ENCODE data around the gene RHOD.

The RHOD gene

DNA sequence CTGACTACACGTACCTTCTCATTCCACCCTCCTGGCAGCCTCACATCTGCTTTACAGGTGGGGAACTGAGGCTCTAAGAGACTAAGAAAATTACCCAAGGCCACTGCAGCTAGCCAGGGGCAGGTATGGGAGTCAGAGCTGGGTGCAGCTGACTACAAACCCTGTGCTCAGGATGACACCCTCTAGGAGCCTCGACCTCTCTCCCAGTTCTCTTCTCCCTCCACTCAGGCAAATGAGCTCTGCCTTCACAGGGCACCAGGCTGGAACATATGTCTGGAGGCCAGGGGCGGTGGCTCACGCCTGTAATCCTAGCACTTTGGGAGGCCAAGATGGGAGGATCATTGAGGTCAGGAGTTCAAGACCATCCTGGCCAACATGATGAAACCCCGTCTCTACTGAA, 29.7 kb upstream of the RHOD start:
- H3K4me1 Mint-ChIP-seq = peaks cover 76% of the 10 kb centered on the region
- peaks cover 88% of the 10 kb centered on the region for H3K27me3 Mint-ChIP-seq
- no peaks in the 10 kb centered on the region for H3K9me3 Mint-ChIP-seq

DNA sequence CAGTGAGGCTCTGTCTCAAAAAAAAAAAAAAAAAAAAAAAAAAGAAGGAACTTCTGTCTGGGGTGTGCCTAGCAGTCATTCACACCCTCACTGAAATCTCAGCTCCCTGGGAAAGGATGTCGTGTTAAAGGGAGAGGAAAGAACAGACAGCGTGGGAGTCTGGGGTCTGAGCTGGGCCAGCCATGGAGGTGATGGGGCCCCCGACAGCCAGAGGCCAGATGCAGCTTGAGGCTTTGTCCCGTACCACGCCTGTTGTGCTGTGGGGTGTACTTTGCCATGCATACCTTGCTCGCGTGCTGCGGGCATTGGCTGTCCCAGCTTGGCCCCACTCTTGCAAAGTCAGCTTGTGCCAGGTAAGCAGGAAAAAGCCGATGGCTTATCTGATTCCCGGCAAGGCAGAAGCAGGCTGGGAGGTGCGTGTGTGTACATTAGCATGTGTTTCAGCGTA, 29.1 kb upstream of the RHOD start:
- peak overlapping the region; percentile 37 for H3K27ac Mint-ChIP-seq
- peaks cover 88% of the 10 kb centered on the region for H3K27me3 Mint-ChIP-seq
- ATAC-seq = peak; percentile 61

More for the DNA sequence above, 29.7 kb upstream of the RHOD start:
- H3K36me3 Mint-ChIP-seq = no peaks in the 10 kb centered on the region
- H3K27ac Mint-ChIP-seq = peak overlapping the region; percentile 37
- no peak overlapping the region for H3K4me3 Mint-ChIP-seq
- ATAC-seq = no peak

GRCh38 chr11:67027943-67028542, 28.6 kb upstream of the RHOD start:
- peaks cover 90% of the 10 kb centered on the region for H3K27me3 Mint-ChIP-seq
- H3K4me3 Mint-ChIP-seq = peak overlapping the region; percentile 15
- no peaks in the 10 kb centered on the region for H3K36me3 Mint-ChIP-seq
- H3K9me3 Mint-ChIP-seq = no peaks in the 10 kb centered on the region
- peaks cover 82% of the 10 kb centered on the region for H3K4me1 Mint-ChIP-seq
- H3K27ac Mint-ChIP-seq = peak overlapping the region; percentile 37
- ATAC-seq = peak; percentile 87

More for the DNA sequence above, 29.1 kb upstream of the RHOD start:
- Mint-ChIP-seq H3K4me3 (peak overlapping the region; percentile 32), H3K4me1 (peaks cover 81% of the 10 kb centered on the region), H3K36me3 (no peaks in the 10 kb centered on the region), H3K9me3 (no peaks in the 10 kb centered on the region)

DNA sequence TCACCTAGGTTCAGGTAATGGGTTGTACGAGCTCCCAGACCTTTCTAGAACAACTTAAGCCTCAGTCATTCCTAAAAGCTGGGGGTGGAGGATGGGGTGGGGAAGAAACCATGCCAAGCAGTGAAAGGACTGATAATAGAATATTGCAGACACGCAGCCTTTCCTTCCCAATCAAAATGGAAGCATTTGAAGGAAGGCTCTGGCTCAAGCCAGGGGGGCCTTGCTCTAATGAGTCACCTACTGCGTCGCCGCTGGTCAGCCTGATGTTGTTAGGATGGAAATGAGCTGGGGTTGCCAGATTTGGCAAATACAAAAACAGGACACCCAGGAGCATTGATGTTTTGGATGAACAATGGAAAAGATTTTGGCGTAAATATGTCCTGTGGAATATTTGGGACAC, 27.5 kb upstream of the RHOD start:
- H3K4me3 Mint-ChIP-seq = no peak overlapping the region
- H3K9me3 Mint-ChIP-seq = no peaks in the 10 kb centered on the region
- no peak for ATAC-seq
- H3K27me3 Mint-ChIP-seq = peaks cover 91% of the 10 kb centered on the region
- H3K4me1 Mint-ChIP-seq = peaks cover 81% of the 10 kb centered on the region
- H3K36me3 Mint-ChIP-seq = no peaks in the 10 kb centered on the region
- no peak overlapping the region for H3K27ac Mint-ChIP-seq

DNA sequence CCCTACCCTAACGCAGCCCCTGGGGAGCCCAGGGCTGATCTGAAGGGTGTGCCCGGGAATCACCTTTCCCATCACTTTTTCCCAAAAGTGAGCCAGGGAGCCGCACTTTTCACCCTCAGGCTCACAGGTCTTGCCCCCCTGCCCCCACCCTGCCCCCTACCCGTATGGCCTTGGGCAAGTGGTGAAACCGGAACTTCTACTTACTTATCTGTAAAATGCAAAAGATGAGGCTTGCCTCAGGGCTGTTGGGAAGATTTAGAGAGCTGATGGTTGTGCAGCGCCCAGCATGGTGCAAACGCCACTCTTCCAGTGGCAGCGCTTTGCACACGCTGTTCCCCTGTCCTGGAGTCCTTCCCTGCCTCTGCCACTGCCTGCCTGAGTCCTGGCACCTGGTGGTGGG, 25.7 kb upstream of the RHOD start:
- H3K4me1 Mint-ChIP-seq = peaks cover 64% of the 10 kb centered on the region
- no peak for ATAC-seq
- H3K36me3 Mint-ChIP-seq = no peaks in the 10 kb centered on the region
- H3K9me3 Mint-ChIP-seq = no peaks in the 10 kb centered on the region
- no peak overlapping the region for H3K27ac Mint-ChIP-seq
- peaks cover 91% of the 10 kb centered on the region for H3K27me3 Mint-ChIP-seq
- no peak overlapping the region for H3K4me3 Mint-ChIP-seq

DNA sequence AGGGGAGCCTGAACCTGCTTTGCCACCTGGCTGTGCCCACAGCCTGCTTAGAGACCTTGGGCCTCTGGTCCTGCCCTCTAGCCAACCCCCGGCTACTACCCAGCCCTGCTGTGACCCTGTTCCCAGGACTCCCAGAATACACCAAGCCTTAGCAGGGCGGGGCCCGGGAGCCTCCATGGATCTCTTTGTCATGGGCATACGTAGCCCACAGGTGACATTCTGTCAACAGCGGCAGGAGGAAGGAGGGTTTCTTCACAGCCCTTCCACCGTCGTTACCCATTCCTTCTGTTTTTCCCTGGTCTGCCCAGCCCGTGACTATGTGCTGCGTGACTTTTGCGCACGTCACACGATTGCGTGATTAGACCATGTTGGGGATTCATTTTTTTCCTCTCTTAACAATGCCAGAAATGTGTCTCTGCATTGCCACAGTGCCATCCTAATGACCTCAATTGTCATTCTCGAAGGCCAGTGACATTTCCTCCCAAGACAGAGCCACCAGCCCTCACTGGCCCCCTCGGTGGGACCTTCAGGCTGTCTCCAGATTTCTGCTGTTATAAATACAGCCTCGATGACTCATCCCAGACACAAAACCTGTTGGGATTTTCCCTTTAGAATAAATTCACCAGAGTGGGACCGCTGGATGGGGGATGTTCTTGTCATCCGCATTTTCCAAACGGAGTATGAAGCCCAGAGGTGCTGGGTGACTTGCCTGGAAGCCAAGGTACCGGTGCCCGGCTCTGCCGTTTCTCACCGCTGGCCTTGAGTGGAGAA, 24.7 kb upstream of the RHOD start:
- no peaks in the 10 kb centered on the region for H3K9me3 Mint-ChIP-seq
- H3K36me3 Mint-ChIP-seq = no peaks in the 10 kb centered on the region
- H3K4me1 Mint-ChIP-seq = peaks cover 56% of the 10 kb centered on the region
- peaks cover 91% of the 10 kb centered on the region for H3K27me3 Mint-ChIP-seq
- H3K27ac Mint-ChIP-seq = no peak overlapping the region
- peak overlapping the region; percentile 18 for H3K4me3 Mint-ChIP-seq
- ATAC-seq = no peak

- no peaks in the 10 kb centered on the region for H3K36me3 Mint-ChIP-seq
- no peak for ATAC-seq
- peaks cover 91% of the 10 kb centered on the region for H3K27me3 Mint-ChIP-seq
- no peaks in the 10 kb centered on the region for H3K9me3 Mint-ChIP-seq
- H3K4me3 Mint-ChIP-seq = no peak overlapping the region
- H3K4me1 Mint-ChIP-seq = peaks cover 46% of the 10 kb centered on the region
- no peak overlapping the region for H3K27ac Mint-ChIP-seq
Observed at GRCh38 chr11:67032830-67033551, 23.7 kb upstream of the RHOD start.

GRCh38 chr11:67033661-67034166, 22.9 kb upstream of the RHOD start:
- no peak for ATAC-seq
- Mint-ChIP-seq H3K4me3 (no peak overlapping the region), H3K27ac (no peak overlapping the region), H3K27me3 (peaks cover 88% of the 10 kb centered on the region), H3K4me1 (peaks cover 39% of the 10 kb centered on the region), H3K9me3 (no peaks in the 10 kb centered on the region), H3K36me3 (no peaks in the 10 kb centered on the region)

DNA sequence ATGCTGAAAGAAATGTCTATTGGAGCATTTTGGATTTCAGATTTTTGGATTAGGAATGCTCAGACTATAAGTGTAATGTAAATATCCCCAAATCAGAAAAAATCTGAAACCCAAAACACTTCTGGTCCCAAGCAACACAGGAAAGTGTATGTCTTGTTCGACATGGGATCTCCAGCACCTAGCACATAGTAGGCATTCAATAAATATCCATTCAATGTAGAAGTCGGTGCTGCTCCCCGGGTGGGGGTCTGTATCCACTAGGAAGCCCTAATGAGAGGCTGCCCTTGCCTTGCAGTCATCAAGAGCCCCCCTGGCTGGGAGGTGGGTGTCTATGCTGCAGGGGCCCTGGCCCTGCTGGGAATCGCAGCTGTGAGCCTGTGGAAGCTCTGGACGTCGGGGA, 22.3 kb upstream of the RHOD start:
- peaks cover 86% of the 10 kb centered on the region for H3K27me3 Mint-ChIP-seq
- no peak overlapping the region for H3K27ac Mint-ChIP-seq
- no peak for ATAC-seq
- no peak overlapping the region for H3K4me3 Mint-ChIP-seq
- no peaks in the 10 kb centered on the region for H3K9me3 Mint-ChIP-seq
- H3K4me1 Mint-ChIP-seq = peaks cover 34% of the 10 kb centered on the region
- H3K36me3 Mint-ChIP-seq = no peaks in the 10 kb centered on the region

DNA sequence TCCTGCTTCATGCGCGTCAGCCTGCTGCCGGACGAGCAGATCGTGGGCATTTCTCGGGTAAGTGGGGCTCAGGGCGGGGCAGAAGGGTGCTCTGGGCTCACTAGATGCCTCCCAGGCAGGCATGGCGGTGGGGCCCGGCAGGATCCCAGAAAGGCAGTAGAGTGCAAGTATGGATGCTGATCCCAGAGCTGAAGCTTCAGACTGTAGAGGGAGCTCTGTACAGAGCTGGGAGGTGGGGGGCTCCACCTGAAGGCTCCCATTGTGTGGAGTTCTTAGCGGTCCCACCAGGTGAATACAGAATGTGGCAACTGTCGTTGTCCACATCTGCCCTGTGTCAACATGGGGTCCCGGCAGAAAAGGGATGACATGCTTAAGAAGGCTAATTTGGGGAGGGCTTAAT, 16.5 kb upstream of the RHOD start:
- Mint-ChIP-seq H3K4me3 (no peak overlapping the region), H3K36me3 (no peaks in the 10 kb centered on the region), H3K9me3 (no peaks in the 10 kb centered on the region), H3K27me3 (peaks cover 84% of the 10 kb centered on the region), H3K27ac (no peak overlapping the region), H3K4me1 (peaks cover 22% of the 10 kb centered on the region)
- no peak for ATAC-seq

DNA sequence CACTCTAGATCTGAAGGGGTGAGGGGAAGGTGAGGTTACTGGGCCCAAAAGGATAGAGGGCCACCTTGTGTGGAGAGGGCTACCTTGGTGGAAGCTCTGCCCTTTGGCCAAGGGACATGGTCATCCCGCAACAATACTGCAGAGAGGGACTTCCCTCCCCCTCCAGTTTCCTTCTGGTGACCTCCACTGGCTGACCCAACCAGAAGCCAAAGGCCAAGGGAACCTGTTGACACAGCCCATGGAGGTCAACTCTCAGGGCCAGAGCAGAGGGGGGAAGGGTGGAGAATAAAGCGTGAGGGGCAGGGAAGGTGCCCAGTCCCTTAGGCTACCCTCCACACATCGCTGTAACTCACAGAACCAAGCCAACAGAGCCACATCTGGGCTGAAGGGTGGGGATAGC, 15.0 kb upstream of the RHOD start:
- Mint-ChIP-seq H3K27me3 (peaks cover 84% of the 10 kb centered on the region), H3K27ac (no peak overlapping the region)
- ATAC-seq = no peak

DNA sequence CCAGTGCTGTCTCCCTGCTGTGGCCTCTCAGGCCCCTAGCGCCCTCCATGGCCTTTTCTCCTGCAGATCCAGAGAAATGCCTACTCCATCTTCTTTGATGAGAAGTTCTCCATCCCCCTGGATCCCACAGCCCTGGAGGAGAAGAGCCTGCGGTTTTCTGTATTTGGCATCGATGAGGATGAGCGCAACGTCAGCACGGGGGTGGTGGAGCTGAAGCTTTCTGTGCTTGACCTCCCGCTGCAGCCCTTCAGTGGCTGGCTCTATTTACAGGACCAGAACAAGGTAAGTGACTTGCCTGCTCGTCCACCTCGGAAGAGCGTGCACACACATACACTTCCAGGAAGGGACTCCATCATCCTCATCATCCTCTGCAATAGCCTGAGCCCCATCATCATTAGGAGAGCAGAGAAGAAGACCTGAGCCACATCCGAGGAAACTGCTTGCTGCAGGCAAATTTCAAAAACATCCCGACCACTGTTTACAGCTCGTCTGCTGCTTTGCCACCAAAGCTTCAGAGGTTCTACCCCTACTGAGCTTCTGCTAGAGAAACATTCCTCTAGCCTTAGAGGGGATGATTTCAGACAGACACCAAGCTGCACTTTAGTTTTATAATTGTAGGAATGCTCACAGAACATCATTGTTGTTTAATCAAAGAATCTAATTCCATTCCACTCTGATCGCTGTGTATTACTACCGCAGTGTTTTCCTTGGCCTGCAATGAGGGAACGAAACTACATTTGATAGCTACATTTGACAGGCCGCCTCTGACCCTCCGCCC, 12.9 kb upstream of the RHOD start:
- H3K27ac Mint-ChIP-seq = no peak overlapping the region
- peaks cover 81% of the 10 kb centered on the region for H3K27me3 Mint-ChIP-seq
- no peaks in the 10 kb centered on the region for H3K9me3 Mint-ChIP-seq
- H3K4me1 Mint-ChIP-seq = peaks cover 40% of the 10 kb centered on the region
- H3K36me3 Mint-ChIP-seq = no peaks in the 10 kb centered on the region
- no peak overlapping the region for H3K4me3 Mint-ChIP-seq
- no peak for ATAC-seq

More for the DNA sequence above, 15.0 kb upstream of the RHOD start:
- no peaks in the 10 kb centered on the region for H3K9me3 Mint-ChIP-seq
- H3K4me1 Mint-ChIP-seq = peaks cover 35% of the 10 kb centered on the region
- H3K4me3 Mint-ChIP-seq = no peak overlapping the region
- no peaks in the 10 kb centered on the region for H3K36me3 Mint-ChIP-seq

- Mint-ChIP-seq H3K4me3 (no peak overlapping the region), H3K9me3 (no peaks in the 10 kb centered on the region), H3K4me1 (peaks cover 40% of the 10 kb centered on the region), H3K27me3 (peaks cover 83% of the 10 kb centered on the region), H3K36me3 (no peaks in the 10 kb centered on the region), H3K27ac (peak overlapping the region; percentile 24)
- no peak for ATAC-seq
Observed at GRCh38 chr11:67044496-67044895, 12.2 kb upstream of the RHOD start.

GRCh38 chr11:67045314-67045713, 11.3 kb upstream of the RHOD start:
- ATAC-seq = peak; percentile 72
- Mint-ChIP-seq H3K9me3 (no peaks in the 10 kb centered on the region), H3K27me3 (peaks cover 81% of the 10 kb centered on the region), H3K27ac (peak overlapping the region; percentile 24), H3K4me3 (no peak overlapping the region), H3K4me1 (peaks cover 40% of the 10 kb centered on the region), H3K36me3 (no peaks in the 10 kb centered on the region)
